Umbilical cord (tissue), 1 donor: Measurements from ENCODE around the gene NRSN1. TPM values are rescaled to one million over a fixed set of nuclear protein-coding genes. Genes with fewer than 3 reads are reported as not detected.

ENCODE experiments used
- total RNA-seq: library from RNA; depleted of rRNA; stranded (reverse); fragments of >200 nt; gene quantifications from one replicate; pipeline ENCODE4 v1.2.3, GENCODE V29; 2014; ENCODE audit warnings: low replicate concordance; ENCODE audit not compliant: insufficient read depth

The NRSN1 gene
- total RNA-seq, 1 donor from 2014 or later: 6.5 TPM

Other genes starting within 250 kb of the NRSN1 start
- 4.3 TPM for gene DCDC2, start 231.8 kb downstream of the NRSN1 start, total RNA-seq